Prostate gland (tissue), 2 donors: ENCODE results near the gene ARRB1.
"Not testable (repeated sequence)": the region's sequence is repeated elsewhere in the genome, so short reads cannot be mapped to it uniquely, and the experiment has no call there.

Source experiments
- POLR2AphosphoS5 ChIP-seq: sonication (generic); formaldehyde crosslinking; IDR thresholded peaks from one replicate; pipeline ENCODE4 v1.6.1; 2017; ENCODE audit warnings: antibody characterized with exemption
- TF ChIP-seq, protein P1 (sequence below), 4 experiments: fragments of 200-600 bp in 2 of 4; fragments of 450-650 bp in 2 of 4; sonication (generic) in 2 of 4; IDR thresholded peaks; 1 replicate in 3 of 4; 2 replicates in 1 of 4; pipeline ENCODE4 v1.5.1; 2016 to 2019; ENCODE audit warnings: antibody characterized with exemption in 4 of 4, mild to moderate bottlenecking in 2 of 4, moderate library complexity in 2 of 4

DNA sequence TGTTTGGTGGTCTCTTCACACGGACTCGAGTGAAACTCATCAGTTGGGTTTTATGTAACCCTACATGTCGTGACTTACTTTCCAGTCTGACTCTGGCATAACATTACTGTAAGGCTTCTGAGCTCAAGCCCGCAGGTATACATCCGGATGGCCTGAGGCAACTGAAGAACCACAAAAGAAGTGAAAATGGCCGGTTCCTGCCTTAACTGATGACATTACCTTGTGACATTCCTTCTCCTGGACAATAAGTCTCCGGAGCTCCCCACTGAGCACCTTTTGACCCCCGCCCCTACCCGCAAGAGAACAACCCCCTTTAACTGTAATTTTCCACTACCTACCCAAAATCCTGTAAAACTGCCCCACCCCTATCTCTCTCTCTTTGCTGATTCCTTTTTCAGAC, 19.7 kb downstream of the ARRB1 start:
- TF ChIP-seq, protein P1, sequence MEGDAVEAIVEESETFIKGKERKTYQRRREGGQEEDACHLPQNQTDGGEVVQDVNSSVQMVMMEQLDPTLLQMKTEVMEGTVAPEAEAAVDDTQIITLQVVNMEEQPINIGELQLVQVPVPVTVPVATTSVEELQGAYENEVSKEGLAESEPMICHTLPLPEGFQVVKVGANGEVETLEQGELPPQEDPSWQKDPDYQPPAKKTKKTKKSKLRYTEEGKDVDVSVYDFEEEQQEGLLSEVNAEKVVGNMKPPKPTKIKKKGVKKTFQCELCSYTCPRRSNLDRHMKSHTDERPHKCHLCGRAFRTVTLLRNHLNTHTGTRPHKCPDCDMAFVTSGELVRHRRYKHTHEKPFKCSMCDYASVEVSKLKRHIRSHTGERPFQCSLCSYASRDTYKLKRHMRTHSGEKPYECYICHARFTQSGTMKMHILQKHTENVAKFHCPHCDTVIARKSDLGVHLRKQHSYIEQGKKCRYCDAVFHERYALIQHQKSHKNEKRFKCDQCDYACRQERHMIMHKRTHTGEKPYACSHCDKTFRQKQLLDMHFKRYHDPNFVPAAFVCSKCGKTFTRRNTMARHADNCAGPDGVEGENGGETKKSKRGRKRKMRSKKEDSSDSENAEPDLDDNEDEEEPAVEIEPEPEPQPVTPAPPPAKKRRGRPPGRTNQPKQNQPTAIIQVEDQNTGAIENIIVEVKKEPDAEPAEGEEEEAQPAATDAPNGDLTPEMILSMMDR (IDR thresholded peaks at IDR 0.05), result not testable (repeated sequence)
- TF ChIP-seq POLR2AphosphoS5, result not testable (repeated sequence)
